PFSK-1 (cell line): ENCODE results near the gene RER1.

Experiments used
- FOXP2 ChIP-seq: optimal IDR thresholded peaks from 2 replicates; pipeline ENCODE3; 2011; ENCODE audit warnings: borderline replicate concordance, control low read depth, inconsistent platforms; ENCODE audit not compliant: insufficient read depth; ENCODE audit errors: extremely low read length, extremely low read depth
- POLR2AphosphoS5 ChIP-seq: IDR thresholded peaks from 2 replicates; pipeline ENCODE4 v1.6.1; 2012; ENCODE audit warnings: low read depth, mild to moderate bottlenecking, control low read depth, low read length, moderate library complexity
- SIN3A ChIP-seq: IDR thresholded peaks from 2 replicates; pipeline ENCODE4 v1.6.1; 2012; ENCODE audit warnings: mild to moderate bottlenecking, low read length, moderate library complexity, borderline replicate concordance; ENCODE audit not compliant: insufficient read depth
- TAF1 ChIP-seq: IDR thresholded peaks from 2 replicates; pipeline ENCODE4 v1.6.1; 2012; ENCODE audit warnings: low read length, control low read depth, borderline replicate concordance; ENCODE audit not compliant: insufficient read depth
- TF ChIP-seq, protein P1 (sequence below), 2 experiments: IDR thresholded peaks; 2 replicates each; pipeline versions ENCODE4 v1.6.1 to v1.8.0; 2011 to 2012; ENCODE audit warnings: low read depth in 2 of 2, low read length in 2 of 2, control low read depth in 1 of 2, inconsistent platforms in 1 of 2, mild to moderate bottlenecking in 1 of 2, moderate library complexity in 1 of 2; ENCODE audit not compliant: insufficient read depth in 1 of 2

RER1 gene

GRCh38 chr1:2432441-2432844, 40.8 kb downstream of the RER1 start:
- no peak for TF ChIP-seq POLR2AphosphoS5

- TF ChIP-seq SIN3A, result no peak
Measured at GRCh38 chr1:2433196-2433595, 41.6 kb downstream of the RER1 start.

DNA sequence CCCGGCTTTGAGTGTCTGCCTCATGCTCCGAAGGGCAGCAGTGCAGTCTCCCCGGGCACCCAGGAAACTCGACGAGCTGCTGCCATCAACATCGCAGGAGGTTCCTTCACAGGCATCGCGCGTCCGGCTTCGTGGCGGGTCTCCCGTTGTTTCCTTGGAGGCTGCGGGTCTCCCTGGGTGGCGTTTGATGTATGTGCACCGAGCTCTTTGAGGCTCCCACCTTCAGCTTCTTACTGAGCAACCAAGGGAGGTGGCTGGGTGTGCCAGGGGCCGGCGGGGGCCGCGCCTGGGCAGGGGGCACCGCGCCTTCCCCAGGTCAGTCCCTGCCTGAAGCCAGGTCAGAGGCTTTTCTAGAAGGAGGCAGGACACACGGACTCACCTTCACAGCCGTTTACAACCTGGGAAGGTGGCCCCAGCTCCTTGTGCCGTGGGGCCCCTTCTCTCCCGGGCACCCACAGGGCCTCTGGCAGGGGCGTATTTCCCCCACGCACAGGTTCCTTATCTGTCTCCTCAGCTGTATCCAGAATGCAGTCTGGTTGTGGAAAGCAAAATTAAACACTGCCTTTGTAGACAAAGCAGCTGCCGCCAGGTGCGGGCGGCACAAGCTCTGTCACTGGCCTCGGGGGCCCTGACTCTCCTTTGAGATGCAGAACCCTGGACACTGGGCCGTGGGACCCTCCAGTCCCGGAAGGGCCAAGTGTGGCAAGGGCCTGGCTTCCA, 42.5 kb downstream of the RER1 start:
- TF ChIP-seq, protein P1, sequence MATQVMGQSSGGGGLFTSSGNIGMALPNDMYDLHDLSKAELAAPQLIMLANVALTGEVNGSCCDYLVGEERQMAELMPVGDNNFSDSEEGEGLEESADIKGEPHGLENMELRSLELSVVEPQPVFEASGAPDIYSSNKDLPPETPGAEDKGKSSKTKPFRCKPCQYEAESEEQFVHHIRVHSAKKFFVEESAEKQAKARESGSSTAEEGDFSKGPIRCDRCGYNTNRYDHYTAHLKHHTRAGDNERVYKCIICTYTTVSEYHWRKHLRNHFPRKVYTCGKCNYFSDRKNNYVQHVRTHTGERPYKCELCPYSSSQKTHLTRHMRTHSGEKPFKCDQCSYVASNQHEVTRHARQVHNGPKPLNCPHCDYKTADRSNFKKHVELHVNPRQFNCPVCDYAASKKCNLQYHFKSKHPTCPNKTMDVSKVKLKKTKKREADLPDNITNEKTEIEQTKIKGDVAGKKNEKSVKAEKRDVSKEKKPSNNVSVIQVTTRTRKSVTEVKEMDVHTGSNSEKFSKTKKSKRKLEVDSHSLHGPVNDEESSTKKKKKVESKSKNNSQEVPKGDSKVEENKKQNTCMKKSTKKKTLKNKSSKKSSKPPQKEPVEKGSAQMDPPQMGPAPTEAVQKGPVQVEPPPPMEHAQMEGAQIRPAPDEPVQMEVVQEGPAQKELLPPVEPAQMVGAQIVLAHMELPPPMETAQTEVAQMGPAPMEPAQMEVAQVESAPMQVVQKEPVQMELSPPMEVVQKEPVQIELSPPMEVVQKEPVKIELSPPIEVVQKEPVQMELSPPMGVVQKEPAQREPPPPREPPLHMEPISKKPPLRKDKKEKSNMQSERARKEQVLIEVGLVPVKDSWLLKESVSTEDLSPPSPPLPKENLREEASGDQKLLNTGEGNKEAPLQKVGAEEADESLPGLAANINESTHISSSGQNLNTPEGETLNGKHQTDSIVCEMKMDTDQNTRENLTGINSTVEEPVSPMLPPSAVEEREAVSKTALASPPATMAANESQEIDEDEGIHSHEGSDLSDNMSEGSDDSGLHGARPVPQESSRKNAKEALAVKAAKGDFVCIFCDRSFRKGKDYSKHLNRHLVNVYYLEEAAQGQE (IDR thresholded peaks at IDR 0.05; ENCODE audit: insufficient read depth in 1 of 2, low read depth in 2 of 2, low read length in 2 of 2), result no peak
- TF ChIP-seq TAF1, result no peak
- TF ChIP-seq SIN3A, result no peak
- TF ChIP-seq POLR2AphosphoS5, result no peak
- TF ChIP-seq FOXP2, result no peak

DNA sequence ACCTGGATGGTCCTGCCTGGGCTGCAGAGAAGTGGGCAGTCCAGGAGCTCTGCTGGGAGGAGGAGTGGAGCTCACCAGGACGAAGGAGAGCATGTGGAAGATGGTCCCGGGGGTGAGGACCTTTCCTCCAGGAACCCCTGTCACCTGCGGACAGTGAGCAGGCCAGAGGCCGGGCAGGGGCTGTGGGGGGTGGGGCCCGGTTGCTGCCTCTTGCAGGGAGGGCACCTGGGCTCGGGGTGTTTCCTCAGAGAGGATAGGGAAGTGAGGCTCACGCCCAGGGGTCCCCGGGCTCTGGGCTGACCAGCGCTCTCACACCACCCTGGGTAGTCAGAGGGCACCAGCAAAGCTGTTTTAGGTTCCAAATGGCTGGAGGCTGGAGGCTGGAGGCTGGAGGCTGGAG, 43.5 kb downstream of the RER1 start:
- TF ChIP-seq SIN3A, result no peak
- no peak for TF ChIP-seq POLR2AphosphoS5
- TF ChIP-seq FOXP2, result no peak
- TF ChIP-seq TAF1, result no peak
- TF ChIP-seq, protein P1 (IDR thresholded peaks at IDR 0.05; ENCODE audit: insufficient read depth in 1 of 2, low read depth in 2 of 2, low read length in 2 of 2), result no peak

GRCh38 chr1:2435746-2436355, 44.2 kb downstream of the RER1 start:
- TF ChIP-seq SIN3A (no peak), TAF1 (no peak)
- TF ChIP-seq, protein P1 (IDR thresholded peaks at IDR 0.05; ENCODE audit: insufficient read depth in 1 of 2, low read depth in 2 of 2, low read length in 2 of 2), result no peak

GRCh38 chr1:2436876-2437275, 45.2 kb downstream of the RER1 start:
- no peak for TF ChIP-seq FOXP2
- no peak for TF ChIP-seq SIN3A

GRCh38 chr1:2437617-2438016, 46.0 kb downstream of the RER1 start:
- TF ChIP-seq SIN3A, result no peak
